ENCODE measurements around the gene ATG101.

The ATG101 gene

DNA sequence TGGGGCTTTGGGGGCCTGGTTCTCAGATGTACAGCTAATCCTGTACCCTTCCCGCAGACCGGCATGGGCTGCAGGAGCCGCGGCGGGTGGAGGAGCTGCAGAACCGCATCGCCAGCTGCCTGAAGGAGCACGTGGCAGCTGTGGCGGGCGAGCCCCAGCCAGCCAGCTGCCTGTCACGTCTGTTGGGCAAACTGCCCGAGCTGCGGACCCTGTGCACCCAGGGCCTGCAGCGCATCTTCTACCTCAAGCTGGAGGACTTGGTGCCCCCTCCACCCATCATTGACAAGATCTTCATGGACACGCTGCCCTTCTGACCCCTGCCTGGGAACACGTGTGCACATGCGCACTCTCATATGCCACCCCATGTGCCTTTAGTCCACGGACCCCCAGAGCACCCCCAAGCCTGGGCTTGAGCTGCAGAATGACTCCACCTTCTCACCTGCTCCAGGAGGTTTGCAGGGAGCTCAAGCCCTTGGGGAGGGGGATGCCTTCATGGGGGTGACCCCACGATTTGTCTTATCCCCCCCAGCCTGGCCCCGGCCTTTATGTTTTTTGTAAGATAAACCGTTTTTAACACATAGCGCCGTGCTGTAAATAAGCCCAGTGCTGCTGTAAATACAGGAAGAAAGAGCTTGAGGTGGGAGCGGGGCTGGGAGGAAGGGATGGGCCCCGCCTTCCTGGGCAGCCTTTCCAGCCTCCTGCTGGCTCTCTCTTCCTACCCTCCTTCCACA is 11.0 kb upstream of the ATG101 start:
- no peak for DNase-seq

DNA sequence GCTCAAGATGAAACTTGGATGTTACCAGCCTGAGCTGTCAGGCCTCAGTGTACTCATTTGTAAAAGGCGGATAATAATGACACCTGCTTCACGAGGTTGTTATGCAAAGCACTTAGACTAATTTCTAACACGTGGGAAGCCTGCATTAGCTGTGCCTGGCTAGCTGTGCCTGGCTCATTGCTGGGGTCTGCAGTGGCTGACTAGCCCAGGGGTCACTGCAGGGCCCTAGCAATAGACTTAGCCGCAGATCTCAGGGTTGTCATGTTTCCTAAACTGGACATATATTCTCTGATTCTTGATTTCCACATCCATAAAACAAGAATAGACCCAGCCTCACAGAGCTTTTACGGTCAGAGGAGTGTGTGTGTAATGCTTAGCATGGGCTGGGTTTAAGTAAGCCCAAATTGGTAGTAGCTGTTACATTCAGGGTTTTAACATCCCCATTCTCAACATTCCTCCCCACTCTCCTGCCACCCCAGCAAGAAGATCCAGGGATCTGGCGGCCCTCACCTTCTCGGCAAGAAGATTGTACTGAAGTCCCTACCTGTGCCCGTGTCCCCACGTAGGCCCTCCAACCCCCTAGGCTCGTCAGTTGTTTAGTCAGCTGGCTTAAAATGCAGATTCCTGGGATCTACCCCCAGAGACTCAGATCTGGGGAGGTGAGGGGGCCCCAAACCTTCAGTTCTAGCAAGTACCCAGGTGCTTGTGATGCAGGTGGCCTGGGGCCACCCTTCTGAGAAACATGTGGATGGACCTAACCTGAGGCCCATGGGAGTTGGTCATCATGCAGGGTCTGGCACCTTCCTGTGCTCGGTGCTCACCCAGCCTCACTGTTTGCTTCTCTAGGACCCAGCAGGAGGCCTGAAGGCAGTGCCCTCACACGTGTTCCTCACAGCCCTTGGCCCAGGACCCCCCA is 9.9 kb upstream of the ATG101 start:
- DNase-seq = no peak

DNA sequence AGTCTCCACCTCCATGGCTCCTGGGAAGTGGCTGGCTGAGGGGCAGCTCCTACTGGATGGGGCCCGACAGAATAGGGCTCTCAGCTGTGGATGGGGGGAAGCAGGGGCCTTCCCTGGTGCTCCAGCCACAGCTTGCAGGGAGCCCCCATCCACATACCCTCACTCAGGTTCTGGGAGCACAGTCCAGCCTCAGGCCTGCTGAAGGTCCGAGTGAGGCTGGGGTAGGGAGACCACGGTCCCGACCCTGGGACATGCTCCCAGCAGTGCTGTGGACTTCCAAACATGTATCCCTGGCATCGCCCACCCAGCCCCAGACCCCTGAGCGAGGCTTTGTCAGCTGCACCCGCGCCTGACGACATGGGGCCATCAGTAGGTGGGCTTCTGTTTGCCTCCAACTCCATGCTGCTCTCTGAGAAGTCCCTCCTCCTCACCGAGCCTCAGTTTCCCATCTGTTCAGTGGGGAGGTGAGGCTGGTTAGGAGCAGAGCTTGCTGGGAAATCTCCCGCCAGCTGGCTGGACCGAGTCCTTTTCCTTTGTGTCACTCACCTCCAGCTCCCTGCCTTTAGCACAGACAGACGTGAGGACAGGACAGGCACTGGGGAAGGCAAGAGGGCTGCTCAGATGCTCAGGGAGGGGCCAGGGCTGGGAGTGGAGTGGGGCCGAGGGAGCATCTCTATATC is 9.1 kb upstream of the ATG101 start:
- no peak for DNase-seq

DNA sequence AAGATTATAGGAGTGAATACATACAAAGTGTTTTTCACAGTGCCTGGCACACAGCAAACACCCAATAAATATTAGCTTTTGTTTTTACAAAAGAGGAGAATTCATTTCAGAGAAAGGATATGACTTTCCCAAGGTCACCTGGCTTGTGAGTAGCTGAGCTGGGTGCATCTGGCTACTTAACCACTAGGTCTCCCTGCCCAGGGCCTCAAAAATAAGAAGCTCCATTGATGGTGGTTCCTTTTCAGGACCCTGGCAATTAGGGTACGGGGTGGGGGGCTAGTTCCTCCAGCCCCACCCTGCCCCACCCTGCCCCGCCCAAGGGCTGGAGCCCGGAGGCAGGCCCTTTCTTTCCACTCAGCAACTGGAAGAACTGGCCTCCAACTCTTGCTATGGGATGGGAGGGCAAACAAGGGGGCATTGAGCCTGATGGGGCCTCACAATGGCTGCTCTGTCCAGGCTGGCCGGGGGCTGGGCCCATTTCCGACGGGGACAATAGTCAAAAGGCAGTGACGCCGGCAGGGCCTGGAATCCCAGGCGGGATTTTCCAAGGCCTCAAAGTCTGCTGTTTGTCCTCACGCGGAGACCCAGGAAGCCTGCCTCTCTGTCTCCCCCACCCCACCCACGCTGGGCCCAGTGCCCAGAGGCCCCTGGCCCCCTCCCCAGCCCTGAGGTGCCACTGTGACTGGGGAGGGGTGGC is 8.2 kb upstream of the ATG101 start:
- DNase-seq = no peak

DNA sequence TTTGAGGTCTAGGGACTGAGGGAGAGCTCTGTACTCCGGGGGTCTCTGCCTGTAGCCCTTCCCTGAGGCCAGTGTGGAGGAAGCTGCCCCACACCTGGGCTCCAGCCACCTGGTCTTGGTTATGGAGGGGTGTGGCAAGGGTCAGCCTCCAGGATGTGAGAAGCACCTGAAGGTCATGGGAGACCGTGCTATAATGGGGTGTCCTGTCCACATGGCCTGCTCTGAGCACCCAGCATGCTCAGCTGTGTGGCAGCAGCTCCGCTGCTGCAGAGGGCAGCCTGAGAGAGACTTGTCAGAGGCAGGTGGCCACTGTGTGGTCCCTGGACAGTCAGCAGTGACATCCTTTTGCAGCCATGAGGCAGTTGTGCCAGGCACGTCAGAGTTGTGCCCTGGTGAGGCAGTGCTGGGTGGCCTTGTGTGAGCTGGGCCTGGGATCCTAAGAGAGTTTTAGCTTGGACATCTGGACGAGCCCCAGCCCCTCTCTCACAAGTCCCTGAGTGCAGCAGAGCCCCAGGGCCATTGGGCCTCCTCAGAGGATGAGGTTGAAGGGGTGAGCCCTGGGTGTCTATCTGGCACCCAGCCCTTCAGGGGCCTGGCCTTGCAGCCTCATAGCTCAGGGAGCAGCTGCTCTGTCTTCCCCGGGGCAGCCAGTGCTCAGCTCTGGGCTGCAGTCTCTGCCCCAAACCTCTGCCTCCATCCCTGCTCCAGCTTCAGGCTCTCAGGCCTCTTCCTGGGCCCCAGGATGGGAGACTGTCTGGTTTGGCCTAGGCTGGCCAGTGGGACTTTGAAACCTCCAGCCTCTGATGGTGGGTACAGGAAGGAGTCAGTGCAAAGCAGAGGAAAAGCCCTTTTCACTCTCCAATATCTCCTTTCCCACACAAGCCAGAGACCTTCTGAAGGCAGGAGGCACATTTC is 7.4 kb upstream of the ATG101 start:
- DNase-seq = no peak

DNA sequence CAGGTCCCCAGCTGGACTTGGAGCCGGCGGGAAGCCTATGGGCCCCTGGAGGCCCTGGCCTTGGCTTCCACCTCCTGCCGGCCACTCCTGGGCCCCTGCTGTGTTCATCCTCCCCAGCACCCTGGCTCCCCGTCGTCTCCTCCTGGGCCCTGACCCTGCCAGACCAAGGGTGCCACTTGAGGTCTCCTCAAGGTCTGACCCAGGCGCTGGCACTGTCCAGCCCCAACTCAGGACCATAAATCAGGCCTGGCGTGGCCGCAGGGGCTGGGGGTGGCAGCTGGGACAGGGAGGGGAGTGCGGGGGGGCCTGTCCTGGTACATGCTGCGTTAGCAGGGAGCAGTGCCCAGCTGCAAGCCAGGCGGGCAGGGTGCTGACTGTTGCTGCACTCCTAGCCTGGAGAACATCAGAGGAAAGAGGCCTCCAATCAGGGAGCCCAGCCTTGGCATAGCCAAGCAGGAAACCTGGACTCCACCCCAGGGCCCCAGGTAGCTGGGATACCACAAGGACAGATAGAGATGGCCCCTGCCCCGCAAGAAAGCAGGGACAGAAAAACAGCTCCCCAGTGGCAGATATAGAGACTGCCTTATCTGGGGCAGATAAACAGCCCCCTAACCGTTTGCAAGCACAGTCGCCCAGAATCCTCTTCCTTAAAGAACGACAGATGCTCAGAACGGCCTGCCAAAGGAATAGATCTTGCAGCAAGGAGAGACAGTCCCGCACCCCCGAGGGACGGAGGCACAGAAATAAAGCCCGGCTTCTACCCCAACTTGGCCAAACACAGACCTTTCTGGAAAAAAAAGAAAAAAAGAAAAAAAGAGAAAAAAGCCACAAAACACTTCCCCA is 6.5 kb upstream of the ATG101 start:
- no peak for DNase-seq

DNA sequence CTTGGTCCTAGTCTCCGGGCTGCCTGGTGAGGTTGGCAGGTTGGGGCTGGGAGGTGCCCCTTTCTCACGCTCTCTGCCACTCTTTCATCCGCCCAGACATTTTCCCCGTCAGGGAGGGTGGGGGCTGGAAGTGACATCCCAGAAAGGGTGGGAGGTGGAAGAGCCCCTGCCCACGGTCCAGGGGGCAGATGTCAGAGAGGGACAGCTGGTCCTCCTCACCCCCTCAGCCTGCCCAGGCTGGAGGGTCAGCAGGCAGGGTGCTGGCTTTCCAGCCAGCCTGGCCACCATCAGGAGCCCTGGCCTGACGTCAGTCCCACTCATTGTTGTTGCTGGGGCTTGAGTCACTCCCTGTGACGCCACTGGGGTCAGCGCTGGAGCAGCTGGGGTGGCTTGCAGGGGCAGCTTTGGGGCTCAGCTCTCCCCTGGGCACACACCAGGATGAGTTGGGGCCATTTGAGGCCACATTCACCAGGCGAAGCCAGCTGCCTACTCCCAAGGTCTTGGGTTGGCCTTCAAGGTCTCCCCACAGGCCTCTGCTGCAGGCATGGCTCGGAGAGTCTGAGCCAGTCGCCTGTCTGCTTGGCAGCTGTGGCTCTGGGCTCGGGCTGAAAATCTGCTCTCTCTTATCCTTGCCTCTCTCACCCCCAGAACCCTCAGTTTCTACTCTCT is 5.7 kb upstream of the ATG101 start:
- DNase-seq = no peak

DNA sequence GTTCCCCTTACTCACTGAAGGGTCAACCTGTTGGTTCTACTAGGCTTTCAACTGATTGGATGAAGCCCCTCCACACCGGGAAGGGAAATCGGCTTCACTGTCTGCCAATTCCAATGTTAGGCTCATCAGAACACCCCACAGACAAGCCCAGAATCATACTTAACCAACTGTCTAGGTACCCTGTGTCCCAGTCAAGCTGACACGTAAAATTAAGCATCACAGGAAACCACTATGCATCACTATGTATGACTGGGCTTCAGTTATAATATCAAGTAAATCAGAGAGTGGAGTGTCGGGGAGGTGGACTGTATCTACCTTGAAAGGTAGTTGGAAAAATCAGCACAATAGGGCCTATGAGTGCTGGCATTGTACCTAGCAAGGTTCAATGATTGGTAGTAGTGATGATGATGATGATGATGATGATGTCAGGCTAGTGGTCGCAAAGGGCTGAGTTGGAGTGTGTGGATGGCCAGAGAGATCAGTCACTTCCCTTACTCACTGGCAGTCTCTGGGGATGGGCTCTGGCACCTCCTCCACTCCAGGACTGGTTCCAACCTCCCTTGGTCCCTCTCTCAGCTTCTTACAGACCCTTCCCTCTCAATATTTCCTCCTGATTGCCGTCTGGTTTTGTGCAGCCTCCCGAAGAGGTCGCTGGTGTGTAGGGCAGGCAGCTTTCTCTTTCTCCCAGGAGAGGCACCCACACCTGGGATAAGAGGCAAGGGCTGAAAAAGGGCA is 3.3 kb upstream of the ATG101 start:
- DNase-seq = no peak

DNA sequence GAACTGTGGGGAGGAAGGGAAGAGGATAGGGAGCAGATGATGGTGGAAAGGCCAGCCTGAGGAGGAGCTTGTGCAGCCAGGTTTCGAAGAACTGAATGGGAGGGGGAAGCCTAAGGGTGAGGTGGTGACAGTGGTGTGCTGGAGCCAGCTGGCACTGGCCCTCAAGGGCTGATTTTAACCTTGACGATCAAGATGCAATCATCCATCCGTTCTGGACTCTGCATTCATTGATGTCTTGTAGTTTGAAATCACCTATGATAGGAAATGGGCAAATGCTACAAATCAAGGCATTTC is 2.8 kb upstream of the ATG101 start:
- no peak for DNase-seq

DNA sequence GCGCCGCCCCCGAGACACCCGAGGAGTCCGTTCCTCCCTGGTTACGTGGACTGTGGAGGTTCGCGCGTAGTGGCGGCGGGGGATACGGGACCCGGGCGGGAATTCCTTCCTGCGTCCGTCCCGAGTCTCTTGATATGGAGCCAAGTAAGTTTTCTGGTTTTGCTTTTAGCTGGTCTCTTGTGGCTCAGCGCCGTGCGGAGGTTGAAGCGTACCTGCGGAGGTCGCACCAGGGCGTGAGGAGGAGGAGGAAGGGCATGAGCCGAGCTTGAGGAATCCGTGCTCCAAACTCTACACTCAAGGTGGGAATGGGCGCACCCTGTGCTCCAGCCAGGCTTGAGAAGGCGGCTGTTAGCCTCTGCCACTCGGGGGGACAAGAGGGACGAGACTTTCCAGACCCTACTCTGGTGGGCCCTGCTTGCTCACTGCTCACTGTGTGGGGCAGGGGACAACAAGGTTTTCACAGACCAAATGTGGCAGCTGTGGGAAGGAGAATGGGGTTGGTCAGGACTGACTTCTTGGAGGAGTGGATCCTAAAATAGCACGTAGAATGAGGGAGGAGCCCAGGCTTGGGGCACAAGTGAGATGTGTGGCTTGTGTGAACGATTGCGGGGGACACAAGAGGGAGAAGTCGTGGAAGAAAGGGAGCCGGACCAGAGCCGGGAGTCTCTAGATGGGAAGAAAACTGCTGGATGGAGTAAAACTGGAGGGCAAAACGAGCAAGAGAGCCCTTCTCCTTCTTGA is 577 bp downstream of the ATG101 start:
- DNase-seq = no peak

DNA sequence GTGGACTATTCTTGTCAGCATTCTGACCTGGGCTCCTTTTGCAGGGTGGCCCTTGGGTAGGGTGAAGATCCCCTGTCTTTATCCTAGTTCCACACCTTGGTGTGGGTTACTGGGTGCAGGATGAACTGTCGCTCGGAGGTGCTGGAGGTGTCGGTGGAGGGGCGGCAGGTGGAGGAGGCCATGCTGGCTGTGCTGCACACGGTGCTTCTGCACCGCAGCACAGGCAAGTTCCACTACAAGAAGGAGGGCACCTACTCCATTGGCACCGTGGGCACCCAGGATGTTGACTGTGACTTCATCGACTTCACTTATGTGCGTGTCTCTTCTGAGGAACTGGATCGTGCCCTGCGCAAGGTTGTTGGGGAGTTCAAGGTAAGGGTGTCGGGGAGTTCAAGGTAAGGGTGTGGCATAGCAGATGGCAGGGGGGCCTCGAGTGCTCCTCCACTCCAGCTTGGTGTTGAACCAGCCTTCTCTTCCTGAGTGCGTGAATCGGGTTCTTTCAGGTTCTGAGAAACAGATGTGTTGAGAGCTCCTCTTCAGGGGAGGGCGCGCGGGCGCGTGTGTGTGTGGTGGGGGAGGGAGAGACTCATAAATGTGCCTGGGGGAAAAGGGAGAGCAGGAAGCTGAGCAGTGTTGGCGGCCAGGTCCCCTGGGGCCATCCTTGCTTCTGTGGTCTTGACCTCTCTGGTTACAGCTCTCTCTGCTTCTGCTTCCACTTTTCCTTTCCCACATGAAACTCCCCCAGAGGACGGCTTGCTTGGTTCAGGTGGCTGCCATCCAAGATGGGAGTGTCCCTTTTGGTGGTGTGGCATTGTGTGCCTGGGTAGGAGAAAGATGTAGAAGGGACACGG is 4.0 kb downstream of the ATG101 start:
- DNase-seq = no peak

DNA sequence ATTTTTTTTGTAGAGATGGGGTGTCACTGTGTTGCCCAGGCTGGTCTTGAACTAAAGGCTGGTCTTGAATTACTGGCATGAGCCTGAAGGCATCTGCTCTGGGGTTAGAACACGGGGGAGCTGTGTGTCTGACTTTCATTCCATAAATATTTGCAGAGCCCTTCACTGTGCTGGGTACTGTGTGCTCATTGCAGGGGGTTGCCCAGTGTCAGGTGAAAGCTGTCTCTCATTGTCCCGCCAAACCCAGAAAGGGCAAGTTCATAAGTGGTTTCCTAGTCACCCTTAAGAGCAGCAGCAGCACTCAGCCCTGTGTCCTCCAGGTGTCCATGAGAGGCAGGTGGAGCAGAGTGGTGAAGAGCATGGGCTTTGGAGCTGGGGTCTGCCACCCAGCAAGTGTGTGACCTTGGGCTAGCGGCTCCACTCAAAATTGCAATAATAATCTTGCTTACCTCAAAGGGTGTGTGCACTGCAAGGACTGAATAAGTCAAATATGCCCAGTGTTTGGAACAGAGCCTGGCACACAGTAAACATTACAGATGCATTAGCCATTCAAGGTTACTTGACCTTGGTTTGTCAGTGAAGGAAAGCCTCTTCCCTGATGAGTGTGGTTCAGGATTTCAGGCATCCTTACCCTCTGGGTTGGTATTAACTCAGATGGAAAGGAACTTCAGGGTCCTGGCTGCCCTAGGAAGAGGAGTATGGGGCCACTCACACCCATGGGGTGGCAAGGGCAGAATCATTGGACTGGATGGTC is 5.4 kb downstream of the ATG101 start:
- no peak for DNase-seq

DNA sequence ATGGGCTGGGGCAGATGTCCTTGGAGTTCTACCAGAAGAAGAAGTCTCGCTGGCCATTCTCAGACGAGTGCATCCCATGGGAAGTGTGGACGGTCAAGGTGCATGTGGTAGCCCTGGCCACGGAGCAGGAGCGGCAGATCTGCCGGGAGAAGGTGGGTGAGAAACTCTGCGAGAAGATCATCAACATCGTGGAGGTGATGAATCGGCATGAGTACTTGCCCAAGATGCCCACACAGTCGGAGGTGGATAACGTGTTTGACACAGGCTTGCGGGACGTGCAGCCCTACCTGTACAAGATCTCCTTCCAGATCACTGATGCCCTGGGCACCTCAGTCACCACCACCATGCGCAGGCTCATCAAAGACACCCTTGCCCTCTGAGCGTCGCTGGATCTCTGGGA is 7.0 kb downstream of the ATG101 start:
- DNase-seq = no peak

DNA sequence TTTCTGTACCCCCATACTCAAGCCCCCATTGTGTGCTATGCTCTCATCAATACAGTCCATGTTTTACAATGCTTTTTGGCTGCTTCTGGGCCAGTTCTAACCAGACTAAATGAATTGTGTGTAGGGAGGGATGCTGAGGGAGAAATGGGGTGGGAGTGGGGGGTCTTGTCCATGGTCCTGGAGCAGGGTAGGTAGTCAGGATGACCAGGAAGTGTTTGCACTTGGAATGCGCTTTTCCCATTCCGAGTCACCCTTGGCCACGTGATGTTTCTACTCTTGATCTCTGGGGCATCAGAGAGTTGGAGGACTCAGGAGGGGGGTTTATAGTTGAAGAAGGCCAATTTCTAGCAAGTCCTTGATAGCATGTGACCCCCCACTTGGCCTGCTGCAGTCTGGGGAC is 8.5 kb downstream of the ATG101 start:
- DNase-seq = no peak

DNA sequence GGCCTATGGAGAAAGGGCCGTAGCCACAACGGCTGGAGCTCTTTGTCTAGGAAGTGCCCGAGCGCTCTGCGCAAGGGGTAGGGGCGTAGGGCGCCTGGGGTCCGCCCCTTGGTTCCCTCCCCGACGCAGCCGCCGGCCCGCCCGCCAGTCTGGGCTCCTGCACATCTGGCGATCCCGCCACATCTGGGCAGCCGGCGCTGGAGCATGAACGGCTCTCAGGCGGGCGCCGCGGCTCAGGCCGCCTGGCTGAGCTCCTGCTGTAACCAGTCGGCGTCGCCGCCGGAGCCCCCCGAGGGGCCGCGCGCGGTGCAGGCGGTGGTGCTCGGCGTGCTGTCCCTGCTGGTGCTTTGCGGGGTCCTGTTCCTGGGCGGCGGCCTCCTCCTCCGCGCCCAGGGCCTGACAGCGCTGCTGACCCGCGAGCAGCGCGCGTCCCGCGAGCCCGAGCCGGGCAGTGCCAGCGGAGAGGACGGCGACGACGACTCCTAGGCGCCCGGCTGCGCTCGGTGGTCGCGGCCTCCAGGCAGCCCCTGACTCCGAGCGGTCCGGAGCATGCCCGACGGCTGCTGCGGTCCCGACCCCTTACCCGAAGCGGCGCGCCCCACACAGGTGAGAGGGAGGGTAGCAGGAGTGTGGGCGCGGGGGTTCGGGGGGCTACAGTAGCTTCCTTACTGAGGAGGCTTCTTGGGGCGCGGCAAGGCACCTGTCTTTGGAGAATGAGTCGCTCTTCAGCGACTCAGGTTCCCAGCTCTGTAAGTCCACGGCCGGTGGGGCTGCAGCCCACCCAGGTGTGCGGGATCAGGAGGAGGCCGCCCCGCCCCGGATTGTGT is 10.0 kb downstream of the ATG101 start, which contains the start of gene SMIM41:
Gene SMIM41 (plus strand): TSS at position 129 of the 827 bp plus-strand sequence. CDS start 76 bp downstream, at position 205.
- no peak for DNase-seq

All from inflammatory macrophage treated with lipopolysaccharide for 4 hours (primary cell).